Muscle layer of duodenum (tissue), 2 donors: Measurements from ENCODE around the gene ST3GAL6.

Experiments used
- H3K27ac ChIP-seq: one replicate; pipeline ENCODE4 v1.7.0; 2013; ENCODE audit warnings: mild to moderate bottlenecking, low read length
- H3K27me3 ChIP-seq: one replicate; pipeline ENCODE4 v1.7.0; 2013; ENCODE audit warnings: low read depth, mild to moderate bottlenecking, control low read depth, low read length
- H3K36me3 ChIP-seq, 2 donors: one replicate each; pipeline ENCODE4 v1.7.0; 2013; ENCODE audit warnings: low read length in 2 of 2, control low read depth in 1 of 2, mild to moderate bottlenecking in 1 of 2; ENCODE audit not compliant: insufficient read depth in 2 of 2, control insufficient read depth in 1 of 2
- H3K4me1 ChIP-seq, 2 donors: one replicate each; pipeline ENCODE4 v1.7.0; 2013; ENCODE audit warnings: low read length in 2 of 2, mild to moderate bottlenecking in 2 of 2, control low read depth in 1 of 2, moderate library complexity in 1 of 2; ENCODE audit not compliant: insufficient read depth in 2 of 2, control insufficient read depth in 1 of 2
- H3K4me3 ChIP-seq, 2 donors: one replicate each; pipeline ENCODE4 v1.7.0; 2013; ENCODE audit warnings: low read length in 2 of 2, low read depth in 1 of 2, mild to moderate bottlenecking in 1 of 2
- H3K9me3 ChIP-seq, 2 donors: one replicate each; pipeline ENCODE4 v1.7.0; 2013; ENCODE audit warnings: low read length in 2 of 2, control low read depth in 1 of 2, mild to moderate bottlenecking in 1 of 2; ENCODE audit not compliant: control insufficient read depth in 1 of 2
- donor health status: healthy.

ST3GAL6 gene

GRCh38 chr3:98777286-98777685, 14.1 kb downstream of the ST3GAL6 start:
- H3K36me3 ChIP-seq, result peaks cover 0 to 9% of the 10 kb centered on the region in 2 donors
- H3K4me3 ChIP-seq, result no peak overlapping the region
- no peaks in the 10 kb centered on the region for H3K4me1 ChIP-seq
- no peaks in the 10 kb centered on the region for H3K9me3 ChIP-seq
- H3K27ac ChIP-seq, result no peak overlapping the region
- H3K27me3 ChIP-seq, result no peaks in the 10 kb centered on the region

GRCh38 chr3:98777801-98778220, 14.7 kb downstream of the ST3GAL6 start:
- Histone ChIP-seq H3K27me3 (no peaks in the 10 kb centered on the region), H3K36me3 (peaks cover 0 to 9% of the 10 kb centered on the region in 2 donors), H3K27ac (no peak overlapping the region), H3K9me3 (no peaks in the 10 kb centered on the region), H3K4me1 (no peaks in the 10 kb centered on the region), H3K4me3 (no peak overlapping the region)

- Histone ChIP-seq H3K4me1 (no peaks in the 10 kb centered on the region), H3K9me3 (no peaks in the 10 kb centered on the region), H3K27me3 (no peaks in the 10 kb centered on the region), H3K4me3 (no peak overlapping the region), H3K27ac (no peak overlapping the region), H3K36me3 (peaks cover 0 to 14% of the 10 kb centered on the region in 2 donors)
These were observed 15.2 kb downstream of the ST3GAL6 start for GRCh38 chr3:98778383-98778782.

- Histone ChIP-seq H3K4me1 (no peaks in the 10 kb centered on the region), H3K4me3 (no peak overlapping the region), H3K27me3 (no peaks in the 10 kb centered on the region), H3K27ac (peak overlapping the region; percentile 19), H3K9me3 (no peaks in the 10 kb centered on the region), H3K36me3 (peaks cover 0 to 14% of the 10 kb centered on the region in 2 donors)
These were observed 15.8 kb downstream of the ST3GAL6 start for GRCh38 chr3:98778852-98779413.

- H3K27ac ChIP-seq, result peak overlapping the region; percentile 19
- H3K4me3 ChIP-seq, result no peak overlapping the region
- no peaks in the 10 kb centered on the region for H3K9me3 ChIP-seq
- H3K36me3 ChIP-seq, result peaks cover 0 to 8% of the 10 kb centered on the region in 2 donors
- H3K4me1 ChIP-seq, result no peaks in the 10 kb centered on the region
- no peaks in the 10 kb centered on the region for H3K27me3 ChIP-seq
These were observed 16.6 kb downstream of the ST3GAL6 start for GRCh38 chr3:98779541-98780335.

- Histone ChIP-seq H3K36me3 (peaks cover 0 to 6% of the 10 kb centered on the region in 2 donors), H3K27ac (no peak overlapping the region), H3K9me3 (no peaks in the 10 kb centered on the region)
These were observed 17.2 kb downstream of the ST3GAL6 start for GRCh38 chr3:98780343-98780742.

GRCh38 chr3:98782824-98783500, 19.8 kb downstream of the ST3GAL6 start:
- Histone ChIP-seq H3K9me3 (no peaks in the 10 kb centered on the region), H3K27ac (no peak overlapping the region), H3K27me3 (no peaks in the 10 kb centered on the region), H3K36me3 (peaks cover 0 to 16% of the 10 kb centered on the region in 2 donors), H3K4me3 (no peak overlapping the region), H3K4me1 (no peaks in the 10 kb centered on the region)

More at GRCh38 chr3:98780343-98780742, 17.2 kb downstream of the ST3GAL6 start:
- H3K27me3 ChIP-seq, result no peaks in the 10 kb centered on the region
- H3K4me1 ChIP-seq, result no peaks in the 10 kb centered on the region
- H3K4me3 ChIP-seq, result no peak overlapping the region

GRCh38 chr3:98784042-98784441, 20.9 kb downstream of the ST3GAL6 start:
- H3K36me3 ChIP-seq, result peaks cover 0 to 16% of the 10 kb centered on the region in 2 donors
- H3K4me3 ChIP-seq, result no peak overlapping the region
- no peaks in the 10 kb centered on the region for H3K4me1 ChIP-seq
- no peaks in the 10 kb centered on the region for H3K9me3 ChIP-seq
- H3K27me3 ChIP-seq, result no peaks in the 10 kb centered on the region
- no peak overlapping the region for H3K27ac ChIP-seq

GRCh38 chr3:98784666-98785600, 21.8 kb downstream of the ST3GAL6 start:
- H3K27ac ChIP-seq, result no peak overlapping the region
- H3K36me3 ChIP-seq, result peaks cover 0 to 16% of the 10 kb centered on the region in 2 donors
- no peaks in the 10 kb centered on the region for H3K27me3 ChIP-seq
- H3K4me3 ChIP-seq, result no peak overlapping the region
- H3K4me1 ChIP-seq, result no peaks in the 10 kb centered on the region
- no peaks in the 10 kb centered on the region for H3K9me3 ChIP-seq

- Histone ChIP-seq H3K4me1 (no peaks in the 10 kb centered on the region), H3K9me3 (no peaks in the 10 kb centered on the region), H3K4me3 (no peak overlapping the region), H3K27me3 (no peaks in the 10 kb centered on the region), H3K27ac (no peak overlapping the region), H3K36me3 (peaks cover 0 to 16% of the 10 kb centered on the region in 2 donors)
These were observed 23.3 kb downstream of the ST3GAL6 start for GRCh38 chr3:98786364-98787006.
